ENCODE data around the gene ENPP7.

ENPP7 gene

GRCh38 chr17:79789943-79790804 is 59.4 kb downstream of the ENPP7 start:
- DNase-seq (ENCODE audit: low read depth in 1 of 2, low spot score in 1 of 2): no peak

- DNase-seq (ENCODE audit: low read depth in 1 of 2, low spot score in 1 of 2): no peak
Observed at GRCh38 chr17:79790805-79791734, 60.3 kb downstream of the ENPP7 start.

DNA sequence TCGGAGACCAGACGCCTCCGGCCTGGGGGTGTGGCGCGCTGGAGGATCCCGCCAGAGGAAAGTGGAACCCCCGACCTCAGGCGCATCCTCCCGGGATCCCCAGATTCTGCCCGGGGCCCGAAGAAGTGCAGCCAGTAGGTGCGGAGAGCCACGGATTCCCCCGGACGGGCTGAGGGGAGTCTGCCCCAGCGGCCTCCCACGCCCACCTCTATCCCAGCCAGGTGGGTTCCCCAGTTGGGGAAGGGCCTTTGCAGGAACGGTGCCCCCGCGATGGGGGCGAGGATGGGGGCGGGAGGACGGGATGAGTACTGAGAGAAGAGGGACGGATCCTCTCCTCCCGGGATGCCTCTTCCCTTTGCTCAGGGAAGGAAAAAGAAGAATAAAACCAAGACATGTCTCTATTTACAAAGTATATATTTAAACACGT is 61.0 kb downstream of the ENPP7 start:
- DNase-seq (ENCODE audit: low read depth in 1 of 2, low spot score in 1 of 2): no peak

Measured in activated T-helper 1 cell treated with anti-CD3 and anti-CD28 coated beads, Interleukin-2, amount 50 U/mL, for 16 hours (primary cell).